ENCODE data around the gene KCTD7.

GRCh38 chr7:66668112-66668511, 39.4 kb downstream of the KCTD7 start:
- TF ChIP-seq EZH2 (IDR thresholded peaks at IDR 0.05; ENCODE audit: insufficient read depth, low read length) (no peak), CTCF (IDR thresholded peaks at IDR 0.05; ENCODE audit: insufficient read depth, low read depth, low read length) (no peak)
